H9 (cell line): ENCODE measurements around the gene R3HDM2. TPM values are rescaled to one million over a fixed set of nuclear protein-coding genes. Genes with fewer than 3 reads are reported as not detected.

Experiments used
- DNase-seq: peaks from one replicate; pipeline ENCODE4 v3.0.0-alpha.2; 2017
- H2AFZ ChIP-seq: one replicate; pipeline ENCODE4 v1.6.1; 2013; ENCODE audit warnings: mild to moderate bottlenecking, low read length, control low read depth, moderate library complexity
- H2AK5ac ChIP-seq: 2 replicates; pipeline ENCODE4 v1.6.1; 2013; ENCODE audit warnings: low read length, control low read depth, mixed read lengths; ENCODE audit not compliant: insufficient read length
- H2BK120ac ChIP-seq: one replicate; pipeline ENCODE4 v1.6.1; 2013; ENCODE audit warnings: low read depth, mild to moderate bottlenecking, low read length, control low read depth, inconsistent platforms; ENCODE audit not compliant: poor library complexity, severe bottlenecking
- H2BK12ac ChIP-seq: 2 replicates; pipeline ENCODE4 v1.6.1; 2013; ENCODE audit warnings: low read length, control low read depth, mixed read lengths, low read depth; ENCODE audit not compliant: insufficient read length
- H2BK15ac ChIP-seq: 2 replicates; pipeline ENCODE4 v1.6.1; 2013; ENCODE audit warnings: low read depth, low read length, control low read depth
- H2BK20ac ChIP-seq: one replicate; pipeline ENCODE4 v1.6.1; 2013; ENCODE audit warnings: low read depth, mild to moderate bottlenecking, low read length, control low read depth, inconsistent platforms; ENCODE audit not compliant: poor library complexity, severe bottlenecking
- H2BK5ac ChIP-seq: 2 replicates; pipeline ENCODE4 v1.6.1; 2013; ENCODE audit warnings: low read length, control low read depth, mixed read lengths; ENCODE audit not compliant: insufficient read length
- H3K14ac ChIP-seq: 2 replicates; pipeline ENCODE4 v1.6.1; 2013; ENCODE audit warnings: low read length, control low read depth; ENCODE audit not compliant: insufficient read depth
- H3K18ac ChIP-seq: 2 replicates; pipeline ENCODE4 v1.6.1; 2013; ENCODE audit warnings: low read depth, mild to moderate bottlenecking, mixed read lengths, low read length, control low read depth; ENCODE audit not compliant: insufficient read length
- H3K23ac ChIP-seq: 2 replicates; pipeline ENCODE4 v1.6.1; 2013; ENCODE audit warnings: low read length, control low read depth, mixed read lengths, low read depth; ENCODE audit not compliant: insufficient read length
- H3K23me2 ChIP-seq: 2 replicates; pipeline ENCODE4 v1.6.1; 2013; ENCODE audit warnings: low read depth, mild to moderate bottlenecking, mixed read lengths, low read length, control low read depth; ENCODE audit not compliant: insufficient read length, poor library complexity, severe bottlenecking
- H3K27ac ChIP-seq: 2 replicates; pipeline ENCODE4 v1.5.1; 2013; ENCODE audit warnings: low read length, control low read depth, mixed read lengths, low read depth; ENCODE audit not compliant: insufficient read length
- H3K27me3 ChIP-seq: 2 replicates; pipeline ENCODE4 v1.6.1; 2013; ENCODE audit warnings: low read length, control low read depth, inconsistent platforms; ENCODE audit not compliant: insufficient read depth
- H3K4ac ChIP-seq: 2 replicates; pipeline ENCODE4 v1.6.1; 2013; ENCODE audit warnings: low read depth, mild to moderate bottlenecking, control low read depth, inconsistent platforms, low read length, moderate library complexity
- H3K4me1 ChIP-seq: 2 replicates; pipeline ENCODE4 v1.6.1; 2013; ENCODE audit warnings: low read length, control low read depth, inconsistent platforms; ENCODE audit not compliant: insufficient read depth
- H3K4me2 ChIP-seq: 2 replicates; pipeline ENCODE4 v1.6.1; 2013; ENCODE audit warnings: low read length, control low read depth, mixed read lengths; ENCODE audit not compliant: insufficient read length, insufficient read depth
- H3K56ac ChIP-seq: 2 replicates; pipeline ENCODE4 v1.6.1; 2013; ENCODE audit warnings: low read depth, mild to moderate bottlenecking, mixed read lengths, low read length, control low read depth; ENCODE audit not compliant: insufficient read length
- H3K79me1 ChIP-seq: 2 replicates; pipeline ENCODE4 v1.6.1; 2013; ENCODE audit warnings: low read depth, mild to moderate bottlenecking, moderate library complexity, low read length, control low read depth, inconsistent platforms; ENCODE audit not compliant: insufficient read depth, poor library complexity, severe bottlenecking
- H3K79me2 ChIP-seq: 2 replicates; pipeline ENCODE4 v1.6.1; 2013; ENCODE audit warnings: low read length, control low read depth, inconsistent platforms; ENCODE audit not compliant: insufficient read depth
- H3K9ac ChIP-seq: 2 replicates; pipeline ENCODE4 v1.6.1; 2013; ENCODE audit warnings: low read length, control low read depth, mixed read lengths; ENCODE audit not compliant: insufficient read length; ENCODE audit errors: extremely low read depth
- H3K9me3 ChIP-seq: one replicate; pipeline ENCODE4 v1.6.1; 2013; ENCODE audit warnings: low read depth, low read length, inconsistent platforms; ENCODE audit not compliant: control insufficient read depth
- H3T11ph ChIP-seq: one replicate; pipeline ENCODE4 v1.6.1; 2013; ENCODE audit warnings: mild to moderate bottlenecking, low read length, control low read depth, inconsistent platforms
- H4K20me1 ChIP-seq: one replicate; pipeline ENCODE4 v1.6.1; 2013; ENCODE audit not compliant: control insufficient read depth, insufficient read length, insufficient read depth
- H4K5ac ChIP-seq: 2 replicates; pipeline ENCODE4 v1.6.1; 2013; ENCODE audit warnings: low read depth, mild to moderate bottlenecking, mixed read lengths, low read length, control low read depth; ENCODE audit not compliant: insufficient read length
- H4K8ac ChIP-seq: replicated peaks from 2 replicates; pipeline ENCODE4 v1.6.1; 2013; ENCODE audit warnings: low read length, control low read depth, mixed read lengths, low read depth; ENCODE audit not compliant: insufficient read length
- H4K91ac ChIP-seq: 2 replicates; pipeline ENCODE4 v1.6.1; 2013; ENCODE audit warnings: low read depth, mild to moderate bottlenecking, moderate library complexity, mixed read lengths, low read length, control low read depth; ENCODE audit not compliant: insufficient read length
- H3K27ac Mint-ChIP-seq, 3 experiments: 2 replicates in 2 of 3; 3 replicates in 1 of 3; pipeline ENCODE4 v1.8.0; 2020 to 2021; ENCODE audit warnings: mixed read lengths in 3 of 3, mild to moderate bottlenecking in 1 of 3, moderate library complexity in 1 of 3
- H3K27me3 Mint-ChIP-seq: 2 replicates; pipeline ENCODE4 v1.8.0; 2021; ENCODE audit warnings: low read depth, mild to moderate bottlenecking, moderate library complexity, mixed read lengths
- H3K36me3 Mint-ChIP-seq, 3 experiments: 2 replicates in 2 of 3; 3 replicates in 1 of 3; pipeline ENCODE4 v1.8.0; 2020 to 2021; ENCODE audit warnings: low read depth in 3 of 3, mixed read lengths in 3 of 3; ENCODE audit not compliant: insufficient read depth in 1 of 3
- H3K4me1 Mint-ChIP-seq, 2 experiments: 2 replicates each; pipeline ENCODE4 v1.8.0; 2020; ENCODE audit warnings: mixed read lengths in 2 of 2
- H3K4me3 Mint-ChIP-seq, 2 experiments: 2 replicates in 1 of 2; 3 replicates in 1 of 2; pipeline ENCODE4 v1.8.0; 2020 to 2021; ENCODE audit warnings: mild to moderate bottlenecking in 2 of 2, mixed read lengths in 2 of 2, moderate library complexity in 1 of 2
- H3K9me3 Mint-ChIP-seq, 2 experiments: 2 replicates in 1 of 2; 3 replicates in 1 of 2; pipeline ENCODE4 v1.8.0; 2020; ENCODE audit warnings: mild to moderate bottlenecking in 2 of 2, mixed read lengths in 2 of 2, moderate library complexity in 1 of 2
- CTCF ChIP-seq: fragments of 200-600 bp; sonication (generic); conservative IDR thresholded peaks from 3 replicates; pipeline ENCODE4 v1.8.0; 2021; ENCODE audit warnings: antibody characterized with exemption, mild to moderate bottlenecking
- WGBS: extraction: QIAGEN DNeasy Blood & Tissue Kit; methylation state at CpG from one replicate; pipeline ENCODE4 v1.1.7; 2013; ENCODE audit warnings: missing lambda C conversion rate, low lambda C conversion rate, mixed read lengths; ENCODE audit not compliant: insufficient read length; ENCODE audit errors: extremely low coverage; 5-methylcytosine and 5-hydroxymethylcytosine counted together
- total RNA-seq: library from RNA; stranded (reverse); gene quantifications from 2 replicates; pipeline ENCODE4 v1.2.1, GENCODE V29; 2021

Gene R3HDM2
- total RNA-seq, 1 experiment from 2014 or later, result 43.9 TPM

GRCh38 chr12:57260366-57260765 lies 170.5 kb downstream of the R3HDM2 start:
- Histone ChIP-seq H3K79me2 (no peaks in the 10 kb centered on the region), H3T11ph (no peak overlapping the region), H3K79me1 (no peaks in the 10 kb centered on the region), H3K9me3 (no peaks in the 10 kb centered on the region), H2BK20ac (no peak overlapping the region), H3K56ac (no peak overlapping the region), H3K23ac (no peak overlapping the region), H3K27me3 (no peaks in the 10 kb centered on the region), H3K4ac (no peak overlapping the region), H3K27ac (no peak overlapping the region), H2BK5ac (no peak overlapping the region), H4K5ac (no peak overlapping the region), H4K8ac (no peak overlapping the region), H3K9ac (no peak overlapping the region), H3K18ac (no peak overlapping the region), H4K91ac (no peak overlapping the region), H2BK120ac (no peak overlapping the region), H3K23me2 (no peaks in the 10 kb centered on the region), H2BK12ac (no peak overlapping the region), H3K4me1 (no peaks in the 10 kb centered on the region; the same call in 1 of the 2 replicates), H2BK15ac (no peak overlapping the region), H2AK5ac (no peak overlapping the region), H4K20me1 (no peaks in the 10 kb centered on the region), H2AFZ (no peak overlapping the region), H3K14ac (no peak overlapping the region), H3K4me2 (no peak overlapping the region)
- Mint-ChIP-seq H3K9me3 (no peaks in the 10 kb centered on the region), H3K4me1 (peaks cover 12 to 23% of the 10 kb centered on the region in 2 experiments), H3K36me3 (peaks cover 0 to 48% (median 30%) of the 10 kb centered on the region in 3 experiments; a peak in 6 of 7 replicates), H3K27me3 (no peaks in the 10 kb centered on the region), H3K4me3 (no peak overlapping the region), H3K27ac (peak overlapping the region in 1 of 3 experiments; percentile 53; a peak in 2 of 7 replicates)
- WGBS, result no CpG with 5 or more reads among the region's 4 CpGs
- no peak for DNase-seq
- no peak for TF ChIP-seq CTCF
